Neural progenitor cell (in vitro differentiated cells): ENCODE results near the gene IGSF3. TPM values are rescaled to one million over a fixed set of nuclear protein-coding genes. Genes with fewer than 3 reads are reported as not detected.

ENCODE experiments used
- DNase-seq: peaks from one replicate; pipeline ENCODE4 v3.0.0-alpha.2; 2016; ENCODE audit warnings: low spot score
- H2AFZ ChIP-seq: fragments of 200-600 bp; sonication (generic); replicated peaks from 2 replicates; pipeline ENCODE4 v1.6.1; 2016; ENCODE audit warnings: antibody characterized with exemption
- H3F3A ChIP-seq: fragments of 200-600 bp; sonication (generic); 2 replicates; pipeline ENCODE4 v1.6.1; 2016; ENCODE audit warnings: antibody characterized with exemption, low read depth
- H3K27ac ChIP-seq: fragments of 200-600 bp; sonication (generic); 2 replicates; pipeline ENCODE4 v1.5.1; 2016; ENCODE audit warnings: mild to moderate bottlenecking
- H3K27me3 ChIP-seq: fragments of 200-600 bp; sonication (generic); 2 replicates; pipeline ENCODE4 v1.6.1; 2016; ENCODE audit warnings: mild to moderate bottlenecking, moderate library complexity
- H3K36me3 ChIP-seq: fragments of 200-600 bp; sonication (generic); 2 replicates; pipeline ENCODE4 v1.5.1; 2016
- H3K4me1 ChIP-seq: fragments of 200-600 bp; sonication (generic); 2 replicates; pipeline ENCODE4 v1.6.1; 2016; ENCODE audit warnings: mixed run types
- H3K4me2 ChIP-seq: fragments of 200-600 bp; sonication (generic); 2 replicates; pipeline ENCODE4 v1.6.1; 2016
- H3K4me3 ChIP-seq: fragments of 200-600 bp; sonication (generic); 2 replicates; pipeline ENCODE4 v1.5.1; 2016
- H3K79me2 ChIP-seq: fragments of 200-600 bp; sonication (generic); 2 replicates; pipeline ENCODE4 v1.6.1; 2016; ENCODE audit warnings: low read depth
- H3K9ac ChIP-seq: fragments of 200-600 bp; sonication (generic); 2 replicates; pipeline ENCODE4 v1.6.1; 2016
- H3K9me3 ChIP-seq: fragments of 200-600 bp; sonication (generic); 2 replicates; pipeline ENCODE4 v1.5.1; 2016; ENCODE audit warnings: low read depth
- H4K20me1 ChIP-seq: fragments of 200-600 bp; sonication (generic); 2 replicates; pipeline ENCODE4 v1.6.1; 2016; ENCODE audit warnings: low read depth
- H3K27ac Mint-ChIP-seq: 3 replicates; pipeline ENCODE4 v1.8.0; 2021; ENCODE audit warnings: mixed read lengths
- H3K27me3 Mint-ChIP-seq: 2 replicates; pipeline ENCODE4 v1.8.0; 2022; ENCODE audit warnings: low read depth, mild to moderate bottlenecking, inconsistent platforms, moderate library complexity, mixed read lengths; ENCODE audit not compliant: insufficient read depth
- H3K36me3 Mint-ChIP-seq: 3 replicates; pipeline ENCODE4 v1.8.0; 2021; ENCODE audit warnings: mixed read lengths
- H3K4me1 Mint-ChIP-seq: 3 replicates; pipeline ENCODE4 v1.8.0; 2021; ENCODE audit warnings: mixed read lengths
- H3K4me3 Mint-ChIP-seq: 3 replicates; pipeline ENCODE4 v1.8.0; 2021; ENCODE audit warnings: mild to moderate bottlenecking, moderate library complexity, mixed read lengths
- H3K9me3 Mint-ChIP-seq: 3 replicates; pipeline ENCODE4 v1.8.0; 2020; ENCODE audit warnings: mixed read lengths
- CTCF ChIP-seq: fragments of 200-600 bp; sonication (generic); IDR thresholded peaks from 2 replicates; pipeline ENCODE4 v1.5.1; 2017; ENCODE audit warnings: antibody characterized with exemption, mild to moderate bottlenecking
- EZH2 ChIP-seq: fragments of 200-600 bp; sonication (generic); IDR thresholded peaks from 2 replicates; pipeline ENCODE4 v1.6.1; 2017; ENCODE audit warnings: antibody characterized with exemption, mild to moderate bottlenecking, moderate library complexity
- EZH2phosphoT487 ChIP-seq: fragments of 200-600 bp; sonication (generic); IDR thresholded peaks from 2 replicates; pipeline ENCODE4 v1.6.1; 2017; ENCODE audit warnings: antibody characterized with exemption
- total RNA-seq: library from RNA; depleted of rRNA; stranded (reverse); fragments of >200 nt; gene quantifications from 2 replicates; pipeline ENCODE4 v1.2.3, GENCODE V29; 2015; ENCODE audit warnings: low replicate concordance

The IGSF3 gene
- total RNA-seq, 1 donor from 2014 or later, result 24.0 TPM

- H3K4me3 Mint-ChIP-seq, result no peak overlapping the region
- H3K27ac ChIP-seq, result no peak overlapping the region
- H2AFZ ChIP-seq, result no peak overlapping the region
- no peaks in the 10 kb centered on the region for H3K9me3 ChIP-seq
- TF ChIP-seq EZH2, result no peak
- no peak for TF ChIP-seq EZH2phosphoT487
- no peak for TF ChIP-seq CTCF
- peaks cover 12% of the 10 kb centered on the region for H3K27me3 ChIP-seq
- H3K36me3 Mint-ChIP-seq, result no peaks in the 10 kb centered on the region
- H3F3A ChIP-seq, result peaks cover 4% of the 10 kb centered on the region
- no peaks in the 10 kb centered on the region for H4K20me1 ChIP-seq
- H3K4me1 Mint-ChIP-seq, result peaks cover 30% of the 10 kb centered on the region
- H3K79me2 ChIP-seq, result no peaks in the 10 kb centered on the region
- no peaks in the 10 kb centered on the region for H3K36me3 ChIP-seq
- H3K4me1 ChIP-seq, result peaks cover 3% of the 10 kb centered on the region
- no peak overlapping the region for H3K27ac Mint-ChIP-seq
- H3K27me3 Mint-ChIP-seq, result peaks cover 4% of the 10 kb centered on the region
- DNase-seq, result no peak
- H3K4me3 ChIP-seq, result no peak overlapping the region
- no peaks in the 10 kb centered on the region for H3K9me3 Mint-ChIP-seq
- no peak overlapping the region for H3K9ac ChIP-seq
- H3K4me2 ChIP-seq, result no peak overlapping the region
These were observed 94.6 kb downstream of the IGSF3 start for GRCh38 chr1:116572771-116573430.

- Mint-ChIP-seq H3K27me3 (peaks cover 2% of the 10 kb centered on the region), H3K9me3 (no peaks in the 10 kb centered on the region), H3K4me3 (peak overlapping the region; percentile 85), H3K36me3 (no peaks in the 10 kb centered on the region), H3K4me1 (peaks cover 30% of the 10 kb centered on the region), H3K27ac (no peak overlapping the region)
- H4K20me1 ChIP-seq, result no peaks in the 10 kb centered on the region
- no peaks in the 10 kb centered on the region for H3K9me3 ChIP-seq
- H3K9ac ChIP-seq, result no peak overlapping the region
- TF ChIP-seq EZH2phosphoT487, result no peak
- no peak for TF ChIP-seq CTCF
- TF ChIP-seq EZH2, result no peak
- H3K79me2 ChIP-seq, result no peaks in the 10 kb centered on the region
- no peak overlapping the region for H2AFZ ChIP-seq
- H3K4me2 ChIP-seq, result no peak overlapping the region
- H3K4me3 ChIP-seq, result no peak overlapping the region
- H3K27me3 ChIP-seq, result peaks cover 12% of the 10 kb centered on the region
- DNase-seq, result no peak
- peaks cover 4% of the 10 kb centered on the region for H3F3A ChIP-seq
- no peaks in the 10 kb centered on the region for H3K36me3 ChIP-seq
- peaks cover 3% of the 10 kb centered on the region for H3K4me1 ChIP-seq
- H3K27ac ChIP-seq, result no peak overlapping the region
These were observed 95.4 kb downstream of the IGSF3 start for GRCh38 chr1:116572099-116572498.

GRCh38 chr1:116571215-116571919, 96.2 kb downstream of the IGSF3 start:
- Mint-ChIP-seq H3K9me3 (no peaks in the 10 kb centered on the region), H3K36me3 (no peaks in the 10 kb centered on the region), H3K27ac (peak overlapping the region; percentile 84), H3K4me1 (peaks cover 30% of the 10 kb centered on the region), H3K4me3 (peak overlapping the region; percentile 85), H3K27me3 (peaks cover 2% of the 10 kb centered on the region)
- H3K36me3 ChIP-seq, result no peaks in the 10 kb centered on the region
- no peaks in the 10 kb centered on the region for H3K9me3 ChIP-seq
- peak; percentile 15 for DNase-seq
- peak overlapping the region; percentile 92 for H2AFZ ChIP-seq
- H3K27ac ChIP-seq, result no peak overlapping the region
- H3F3A ChIP-seq, result peaks cover 4% of the 10 kb centered on the region
- peaks cover 3% of the 10 kb centered on the region for H3K4me1 ChIP-seq
- no peaks in the 10 kb centered on the region for H3K79me2 ChIP-seq
- no peaks in the 10 kb centered on the region for H4K20me1 ChIP-seq
- H3K27me3 ChIP-seq, result peaks cover 12% of the 10 kb centered on the region
- H3K4me3 ChIP-seq, result peak overlapping the region; percentile 67
- no peak overlapping the region for H3K9ac ChIP-seq
- TF ChIP-seq CTCF (no peak), EZH2 (no peak), EZH2phosphoT487 (no peak)
- H3K4me2 ChIP-seq, result peak overlapping the region; percentile 79
